Mesenchymal stem cell (in vitro differentiated cells and primary cell): Measurements from ENCODE around the gene CUX1.

ENCODE experiments used
- DNase-seq: peaks from one replicate; pipeline ENCODE4 v3.0.0-alpha.2; 2013
- H2AFZ ChIP-seq: one replicate; pipeline ENCODE4 v1.6.1; 2013; ENCODE audit warnings: low read depth, mild to moderate bottlenecking, control low read depth, inconsistent platforms, low read length, moderate library complexity
- H2AK5ac ChIP-seq: 2 replicates; pipeline ENCODE4 v1.6.1; 2013; ENCODE audit warnings: low read length, moderate library complexity, mild to moderate bottlenecking, inconsistent platforms; ENCODE audit not compliant: severe bottlenecking
- H2BK120ac ChIP-seq: one replicate; pipeline ENCODE4 v1.6.1; 2013; ENCODE audit warnings: low read depth, mild to moderate bottlenecking, inconsistent platforms, low read length, moderate library complexity
- H2BK12ac ChIP-seq, 2 experiments: one replicate each; pipeline ENCODE4 v1.6.1; 2013; ENCODE audit warnings: inconsistent platforms in 2 of 2, low read length in 2 of 2, mild to moderate bottlenecking in 2 of 2, moderate library complexity in 2 of 2, control low read depth in 1 of 2
- H2BK15ac ChIP-seq: one replicate; pipeline ENCODE4 v1.6.1; 2013; ENCODE audit warnings: mild to moderate bottlenecking, low read depth, inconsistent platforms; ENCODE audit not compliant: poor library complexity, severe bottlenecking
- H2BK5ac ChIP-seq: 2 replicates; pipeline ENCODE4 v1.6.1; 2013; ENCODE audit warnings: low read depth, mild to moderate bottlenecking, low read length, control low read depth, inconsistent platforms; ENCODE audit not compliant: poor library complexity, severe bottlenecking
- H3K14ac ChIP-seq, 2 experiments: one replicate each; pipeline ENCODE4 v1.6.1; 2013; ENCODE audit warnings: inconsistent platforms in 2 of 2, low read length in 2 of 2, control low read depth in 1 of 2, mild to moderate bottlenecking in 1 of 2, moderate library complexity in 1 of 2
- H3K18ac ChIP-seq, 2 experiments: one replicate each; pipeline ENCODE4 v1.6.1; 2013; ENCODE audit warnings: inconsistent platforms in 2 of 2, low read length in 2 of 2, control low read depth in 1 of 2, low read depth in 1 of 2, mild to moderate bottlenecking in 1 of 2
- H3K23ac ChIP-seq, 2 experiments: one replicate each; pipeline ENCODE4 v1.6.1; 2013; ENCODE audit warnings: inconsistent platforms in 2 of 2, low read length in 2 of 2, mild to moderate bottlenecking in 2 of 2, moderate library complexity in 2 of 2, control low read depth in 1 of 2
- H3K27ac ChIP-seq: 2 replicates; pipeline ENCODE4 v1.5.1; 2013; ENCODE audit warnings: mild to moderate bottlenecking, moderate library complexity, low read length, control low read depth, inconsistent platforms; ENCODE audit not compliant: poor library complexity, severe bottlenecking
- H3K27me3 ChIP-seq, 2 experiments: 2 replicates each; pipeline versions ENCODE4 v1.6.1 to v1.7.0; 2013; ENCODE audit warnings: low read length in 2 of 2, mild to moderate bottlenecking in 2 of 2, moderate library complexity in 2 of 2, control low read depth in 1 of 2, inconsistent platforms in 1 of 2; ENCODE audit not compliant: control insufficient read depth in 1 of 2, insufficient read depth in 1 of 2
- H3K36me3 ChIP-seq, 2 experiments: 2 replicates each; pipeline versions ENCODE4 v1.6.1 to v1.7.0; 2013; ENCODE audit warnings: low read length in 2 of 2, control low read depth in 1 of 2, inconsistent platforms in 1 of 2, low read depth in 1 of 2, mild to moderate bottlenecking in 1 of 2; ENCODE audit not compliant: insufficient read depth in 2 of 2, control insufficient read depth in 1 of 2
- H3K4ac ChIP-seq, 2 experiments: one replicate each; pipeline ENCODE4 v1.6.1; 2013; ENCODE audit warnings: inconsistent platforms in 2 of 2, low read length in 2 of 2, mild to moderate bottlenecking in 2 of 2, moderate library complexity in 2 of 2, control low read depth in 1 of 2, low read depth in 1 of 2
- H3K4me1 ChIP-seq: 2 replicates; pipeline ENCODE4 v1.6.1; 2013; ENCODE audit warnings: low read depth, low read length, control low read depth; ENCODE audit not compliant: control insufficient read depth, insufficient read depth
- H3K4me2 ChIP-seq: 2 replicates; pipeline ENCODE4 v1.6.1; 2013; ENCODE audit warnings: low read length, mild to moderate bottlenecking, inconsistent platforms; ENCODE audit not compliant: poor library complexity, severe bottlenecking
- H3K4me3 ChIP-seq, 2 experiments: 2 replicates each; pipeline versions ENCODE4 v1.5.1 to v1.7.0; 2013; ENCODE audit warnings: low read length in 2 of 2, mild to moderate bottlenecking in 2 of 2, control low read depth in 1 of 2, low read depth in 1 of 2; ENCODE audit not compliant: insufficient read depth in 1 of 2
- H3K79me1 ChIP-seq: replicated peaks from 2 replicates; pipeline ENCODE4 v1.6.1; 2013; ENCODE audit warnings: mild to moderate bottlenecking, control low read depth, low read length, inconsistent platforms; ENCODE audit not compliant: poor library complexity, severe bottlenecking
- H3K9ac ChIP-seq: 2 replicates; pipeline ENCODE4 v1.7.0; 2013; ENCODE audit warnings: mild to moderate bottlenecking, low read length, moderate library complexity
- H3K9me3 ChIP-seq: 2 replicates; pipeline ENCODE4 v1.7.0; 2013; ENCODE audit warnings: mild to moderate bottlenecking, low read length; ENCODE audit not compliant: control insufficient read depth
- H4K8ac ChIP-seq: one replicate; pipeline ENCODE4 v1.6.1; 2013; ENCODE audit warnings: inconsistent platforms, mild to moderate bottlenecking, low read length, moderate library complexity
- H4K91ac ChIP-seq: one replicate; pipeline ENCODE4 v1.6.1; 2013; ENCODE audit warnings: mild to moderate bottlenecking, low read length, inconsistent platforms
- WGBS: methylation state at CpG from one replicate; pipeline ENCODE4 v1.1.7; 2013; ENCODE audit warnings: mixed read lengths; 5-methylcytosine and 5-hydroxymethylcytosine counted together

CUX1 gene

DNA sequence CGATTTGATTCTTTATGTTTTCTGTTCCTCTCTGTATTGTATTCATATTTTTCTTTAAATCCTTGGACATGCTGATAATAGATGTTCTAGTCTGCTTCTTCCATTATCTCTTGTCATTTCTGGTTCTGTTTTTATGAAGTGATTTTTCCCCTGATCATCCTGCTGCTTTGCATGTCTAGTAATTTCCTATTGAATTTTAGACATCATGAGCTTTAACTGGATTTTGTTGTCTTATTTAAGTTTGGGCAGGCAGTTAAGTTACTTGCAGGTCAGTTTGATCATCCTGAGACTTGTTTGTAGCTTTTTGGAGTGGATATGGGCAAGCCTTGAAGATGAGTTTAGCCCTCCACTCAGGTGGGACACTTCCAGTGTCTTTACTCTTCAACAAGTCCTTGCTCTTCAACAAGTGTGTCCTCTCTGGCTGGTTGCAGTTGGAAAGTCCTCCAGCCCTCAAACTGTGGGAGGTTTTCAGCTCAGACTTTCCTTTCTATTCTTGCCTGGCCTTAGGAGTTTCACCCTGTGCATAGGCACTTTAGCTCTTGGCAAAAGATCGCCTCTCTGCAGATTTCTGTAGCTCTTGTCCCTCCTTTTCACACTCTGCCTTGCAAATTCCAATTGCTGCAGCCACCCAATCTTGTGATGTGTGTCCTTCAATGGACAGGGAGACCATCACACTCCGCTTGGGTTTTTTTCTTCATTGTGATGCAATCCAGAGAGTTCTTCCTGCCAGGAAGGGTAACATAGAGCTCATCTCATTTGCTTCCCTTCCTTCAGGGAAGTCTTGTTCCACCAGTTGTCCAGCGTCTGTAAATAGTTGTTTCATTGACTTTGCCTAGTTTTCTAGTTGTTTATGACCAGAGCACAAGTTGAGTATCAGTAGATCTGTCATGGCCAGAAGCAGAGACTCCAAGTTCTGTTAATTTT lies 272.0 kb downstream of the CUX1 start:
- H4K91ac ChIP-seq, result no peak overlapping the region
- no peak overlapping the region for H2AFZ ChIP-seq
- peaks cover 0 to 5% of the 10 kb centered on the region in 2 experiments for H3K36me3 ChIP-seq
- H2BK12ac ChIP-seq, result no peak overlapping the region
- peaks cover 15% of the 10 kb centered on the region for H3K9me3 ChIP-seq
- no peak overlapping the region for H3K23ac ChIP-seq
- no peak overlapping the region for H3K9ac ChIP-seq
- peak; percentile 9 for DNase-seq
- peaks cover 22% of the 10 kb centered on the region for H3K79me1 ChIP-seq
- 84% methylated on average over 3 of the region's 4 CpGs for WGBS
- H2BK120ac ChIP-seq, result no peak overlapping the region
- H4K8ac ChIP-seq, result no peak overlapping the region
- H2AK5ac ChIP-seq, result no peak overlapping the region
- no peak overlapping the region for H3K18ac ChIP-seq
- no peaks in the 10 kb centered on the region for H3K27me3 ChIP-seq
- H3K4me2 ChIP-seq, result no peak overlapping the region
- no peak overlapping the region for H3K14ac ChIP-seq
- no peak overlapping the region for H3K27ac ChIP-seq
- no peak overlapping the region for H3K4ac ChIP-seq
- H2BK15ac ChIP-seq, result no peak overlapping the region
- H3K4me1 ChIP-seq, result no peaks in the 10 kb centered on the region
- no peak overlapping the region for H2BK5ac ChIP-seq
- H3K4me3 ChIP-seq, result no peak overlapping the region

DNA sequence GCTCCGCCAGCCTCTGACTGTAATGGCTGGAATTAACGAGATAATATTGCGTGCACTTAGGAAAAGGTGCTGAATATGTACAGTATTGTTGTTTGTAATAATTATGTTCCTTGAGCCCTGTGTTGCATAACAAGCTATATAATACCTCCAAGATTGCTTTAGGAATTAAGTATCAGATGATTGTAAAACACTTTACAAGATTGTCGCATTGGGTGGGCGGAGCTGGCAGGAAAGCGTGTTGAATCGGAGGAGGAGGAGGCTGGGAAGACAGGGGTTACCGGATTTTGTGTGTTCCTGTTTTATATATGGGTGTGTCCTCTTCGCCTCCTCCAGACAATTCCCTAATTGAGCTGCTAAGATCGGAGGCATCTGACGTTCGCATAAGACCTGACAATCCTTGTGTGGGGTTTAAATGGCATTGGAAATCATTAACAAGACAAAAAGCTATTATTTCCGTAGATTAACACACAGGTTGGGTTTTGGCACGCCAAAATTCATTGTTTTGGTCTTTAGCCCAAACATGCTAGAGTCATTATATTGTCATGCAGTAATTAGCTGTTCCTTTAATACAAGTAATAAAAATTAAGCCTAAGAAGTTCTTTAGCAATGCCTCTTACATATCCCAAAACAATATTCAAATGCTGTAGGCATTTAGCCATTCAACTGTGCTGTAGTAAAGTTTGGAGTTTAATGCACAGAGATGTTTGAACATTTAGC lies 276.3 kb downstream of the CUX1 start:
- 86% methylated on average over 11 of the region's 14 CpGs for WGBS
- no peak overlapping the region for H3K4me3 ChIP-seq
- H3K4ac ChIP-seq, result no peak overlapping the region
- no peak overlapping the region for H3K14ac ChIP-seq
- no peak overlapping the region for H3K27ac ChIP-seq
- H2AFZ ChIP-seq, result no peak overlapping the region
- H3K79me1 ChIP-seq, result peaks cover 23% of the 10 kb centered on the region
- peaks cover 8 to 14% of the 10 kb centered on the region in 2 experiments for H3K36me3 ChIP-seq
- H4K91ac ChIP-seq, result no peak overlapping the region
- H4K8ac ChIP-seq, result no peak overlapping the region
- H3K4me1 ChIP-seq, result no peaks in the 10 kb centered on the region
- H2BK120ac ChIP-seq, result no peak overlapping the region
- H3K9me3 ChIP-seq, result peaks cover 10% of the 10 kb centered on the region
- H3K9ac ChIP-seq, result no peak overlapping the region
- no peak overlapping the region for H2BK15ac ChIP-seq
- H2BK5ac ChIP-seq, result no peak overlapping the region
- H3K18ac ChIP-seq, result no peak overlapping the region
- H2BK12ac ChIP-seq, result no peak overlapping the region
- no peak for DNase-seq
- H3K23ac ChIP-seq, result no peak overlapping the region
- H3K27me3 ChIP-seq, result no peaks in the 10 kb centered on the region
- H2AK5ac ChIP-seq, result no peak overlapping the region
- no peak overlapping the region for H3K4me2 ChIP-seq

DNA sequence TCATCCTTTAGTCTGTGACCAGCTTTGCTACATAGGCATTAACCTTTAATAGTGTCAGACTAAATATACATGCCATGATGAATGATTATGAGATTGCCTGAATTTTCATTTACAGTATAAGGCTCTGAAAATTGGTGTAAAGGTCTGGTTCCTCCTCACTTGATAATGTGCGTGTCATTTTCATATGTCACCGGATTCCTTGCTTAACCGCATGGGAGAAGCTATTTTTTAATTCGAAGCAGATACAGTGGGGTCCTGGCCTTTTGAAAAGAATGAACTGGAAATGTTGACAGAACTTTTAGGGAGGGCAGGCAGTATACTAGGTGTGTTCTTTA lies 276.9 kb downstream of the CUX1 start:
- Histone ChIP-seq H3K27me3 (no peaks in the 10 kb centered on the region), H3K9me3 (peaks cover 5% of the 10 kb centered on the region), H3K27ac (no peak overlapping the region), H2BK120ac (no peak overlapping the region), H4K91ac (no peak overlapping the region), H3K4me3 (no peak overlapping the region), H2BK5ac (no peak overlapping the region), H2BK15ac (no peak overlapping the region), H2AK5ac (no peak overlapping the region), H3K4ac (no peak overlapping the region), H3K14ac (no peak overlapping the region), H3K36me3 (peaks cover 13 to 18% of the 10 kb centered on the region in 2 experiments), H3K4me1 (no peaks in the 10 kb centered on the region), H2BK12ac (no peak overlapping the region), H3K4me2 (no peak overlapping the region), H3K9ac (no peak overlapping the region), H3K79me1 (peaks cover 26% of the 10 kb centered on the region), H4K8ac (no peak overlapping the region), H3K18ac (no peak overlapping the region), H2AFZ (no peak overlapping the region), H3K23ac (no peak overlapping the region)
- DNase-seq, result no peak
- WGBS, result 98% methylated on average over 4 of the region's 4 CpGs

DNA sequence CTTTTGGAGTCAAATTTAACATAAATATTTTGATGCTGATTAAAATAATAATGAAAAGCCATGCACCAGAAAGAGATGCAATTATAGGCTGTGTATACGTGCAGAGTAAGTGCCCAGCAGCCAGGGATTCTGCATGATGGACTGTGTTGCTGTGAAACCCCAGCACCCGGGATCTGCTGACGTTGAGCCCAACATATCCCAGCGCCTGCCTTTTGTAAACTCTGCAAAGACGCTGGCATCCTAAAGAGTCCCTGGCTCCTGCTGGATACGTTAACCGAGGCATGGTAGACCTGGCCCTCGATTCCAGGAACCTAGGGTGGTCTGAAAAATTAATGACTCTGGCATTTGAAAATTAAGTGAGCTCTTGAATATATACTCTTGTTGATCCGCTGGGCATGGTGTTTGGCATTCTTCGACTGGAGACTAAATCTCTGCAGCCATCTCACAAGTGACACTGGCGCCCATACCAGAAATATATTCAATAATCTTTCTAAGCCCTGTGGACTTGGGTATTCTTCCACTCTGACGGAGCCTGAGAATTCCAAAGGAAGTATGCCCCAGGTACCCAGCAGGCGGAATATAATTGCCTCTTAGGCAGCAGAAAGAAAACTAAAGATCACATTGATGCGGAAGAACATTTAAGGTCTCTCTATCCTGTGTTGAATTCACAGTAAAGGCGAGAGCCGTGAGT lies 278.0 kb downstream of the CUX1 start:
- Histone ChIP-seq H3K4me1 (no peaks in the 10 kb centered on the region), H4K8ac (no peak overlapping the region), H3K36me3 (peaks cover 13 to 22% of the 10 kb centered on the region in 2 experiments), H3K4me3 (no peak overlapping the region), H4K91ac (no peak overlapping the region), H2AK5ac (no peak overlapping the region), H2BK5ac (no peak overlapping the region), H3K27me3 (no peaks in the 10 kb centered on the region), H3K9me3 (no peaks in the 10 kb centered on the region), H3K4ac (no peak overlapping the region), H3K79me1 (peaks cover 20% of the 10 kb centered on the region), H2BK15ac (no peak overlapping the region), H3K27ac (no peak overlapping the region), H2BK120ac (no peak overlapping the region), H3K23ac (no peak overlapping the region), H3K14ac (no peak overlapping the region), H3K9ac (no peak overlapping the region), H3K4me2 (no peak overlapping the region), H2AFZ (no peak overlapping the region), H3K18ac (no peak overlapping the region), H2BK12ac (no peak overlapping the region)
- no peak for DNase-seq
- WGBS, result 97% methylated on average over 16 of the region's 16 CpGs
